K562 treated with DMSO at 1 percent for 12 hours (cell line): Measurements from ENCODE around the gene SLC5A1. TPM values are rescaled to one million over a fixed set of nuclear protein-coding genes. Genes with fewer than 3 reads are reported as not detected.

ENCODE experiments used
- total RNA-seq: library from RNA; unstranded; fragments of 300-600 nt; gene quantifications from 2 replicates; pipeline ENCODE4 v1.2.3, GENCODE V29; 2022; ENCODE audit not compliant: insufficient read depth

SLC5A1 gene
- not detected in 2 replicates for total RNA-seq

GRCh38 chr22:32042924-32043323, at the start of gene SLC5A1:
Gene SLC5A1 (plus strand): TSS chr22:32043261. CDS start chr22:32043282, 21 bp downstream.

GRCh38 chr22:32158712-32159533, 115.9 kb downstream of the SLC5A1 start, which contains the start of gene C22orf42:
Gene C22orf42 (minus strand): TSS chr22:32159303. CDS start chr22:32159215, 88 bp downstream.

Other genes with a start within 250 kb of the SLC5A1 start
- 60.4 and 87.3 TPM in 2 replicates for gene YWHAH, start 98.7 kb upstream of the SLC5A1 start, total RNA-seq
- not detected in 2 replicates for gene C22orf42, start 116.0 kb downstream of the SLC5A1 start, total RNA-seq
- not detected in 2 replicates for gene RFPL2, start 161.8 kb downstream of the SLC5A1 start, total RNA-seq
- gene SLC5A4, start 212.1 kb downstream of the SLC5A1 start, total RNA-seq = not detected in 2 replicates